GM21367 (cell line): ENCODE results near the gene BPIFB1.

Experiments
- ATAC-seq: cut with Tn5 transposase; IDR thresholded peaks from one replicate; pipeline ENCODE4 v1.9.1; 2021; ENCODE audit not compliant: unreplicated experiment

The BPIFB1 gene

GRCh38 chr20:33353013-33353402 is 70.0 kb downstream of the BPIFB1 start:
- ATAC-seq = no peak
